Body of pancreas (tissue), 4 donors: ENCODE results near the gene LDB2. TPM values are rescaled to one million over a fixed set of nuclear protein-coding genes. Genes with fewer than 3 reads are reported as not detected.

Source experiments
- ATAC-seq: fragments of 150-250 bp; one replicate; pipeline ENCODE4 v1.9.1; 2016
- DNase-seq, 4 donors: peaks; one replicate each; pipeline ENCODE4 v3.0.0-alpha.2; 2019
- H3K27ac ChIP-seq, 4 donors: fragments of 200-600 bp; sonication (generic); 1 replicate in 3 of 4; 2 replicates in 1 of 4; pipeline versions ENCODE4 v1.5.1 to v1.6.1; 2016 to 2019; ENCODE audit warnings: mild to moderate bottlenecking in 1 of 4, mixed read lengths in 1 of 4, moderate library complexity in 1 of 4
- H3K27me3 ChIP-seq, 2 donors: fragments of 200-600 bp; sonication (generic); one replicate each; pipeline ENCODE4 v1.6.0; 2016; ENCODE audit warnings: mild to moderate bottlenecking in 1 of 2
- H3K36me3 ChIP-seq, 2 donors: fragments of 200-600 bp; sonication (generic); replicated peaks in 1 of 2; 2 replicates each; pipeline ENCODE4 v1.5.1; 2016; ENCODE audit warnings: low read depth in 2 of 2; ENCODE audit not compliant: insufficient read depth in 1 of 2
- H3K4me1 ChIP-seq: fragments of 200-600 bp; sonication (generic); one replicate; pipeline ENCODE4 v1.6.0; 2016
- H3K4me3 ChIP-seq, 2 donors: fragments of 200-600 bp; sonication (generic); 1 replicate in 1 of 2; 2 replicates in 1 of 2; pipeline ENCODE4 v1.5.1; 2016 to 2019
- H3K9me3 ChIP-seq, 3 donors: fragments of 200-600 bp; sonication (generic); 1 replicate in 2 of 3; 2 replicates in 1 of 3; pipeline ENCODE4 v1.5.1; 2016
- CTCF ChIP-seq, 7 experiments: fragments of 450-650 bp in 4 of 7; fragments of 200-600 bp in 3 of 7; sonication (generic) in 3 of 7; IDR thresholded peaks; one replicate each; pipeline ENCODE4 v1.5.1; 2016 to 2019; ENCODE audit warnings: antibody characterized with exemption in 7 of 7
- POLR2A ChIP-seq, 3 donors: fragments of 450-650 bp; IDR thresholded peaks; one replicate each; pipeline ENCODE4 v1.6.1; 2016; ENCODE audit warnings: antibody characterized with exemption in 3 of 3, mild to moderate bottlenecking in 2 of 3
- WGBS, 2 donors: methylation state at CpG; one replicate each; pipeline ENCODE4 v1.1.5; 2017; 5-methylcytosine and 5-hydroxymethylcytosine counted together
- intact Hi-C: fragments of 100-400 bp; cut with DNase I; formaldehyde crosslinking; loops from one replicate; pipeline ENCODE4 v1.15.1; 2023
- total RNA-seq, 2 donors: library from RNA; depleted of rRNA; stranded (reverse); fragments of >200 nt; gene quantifications; one replicate each; pipeline ENCODE4 v1.1.0, GENCODE V29; 2016

LDB2 gene
- total RNA-seq, 2 donors from 2014 or later, result 14.8 to 16.5 TPM

DNA sequence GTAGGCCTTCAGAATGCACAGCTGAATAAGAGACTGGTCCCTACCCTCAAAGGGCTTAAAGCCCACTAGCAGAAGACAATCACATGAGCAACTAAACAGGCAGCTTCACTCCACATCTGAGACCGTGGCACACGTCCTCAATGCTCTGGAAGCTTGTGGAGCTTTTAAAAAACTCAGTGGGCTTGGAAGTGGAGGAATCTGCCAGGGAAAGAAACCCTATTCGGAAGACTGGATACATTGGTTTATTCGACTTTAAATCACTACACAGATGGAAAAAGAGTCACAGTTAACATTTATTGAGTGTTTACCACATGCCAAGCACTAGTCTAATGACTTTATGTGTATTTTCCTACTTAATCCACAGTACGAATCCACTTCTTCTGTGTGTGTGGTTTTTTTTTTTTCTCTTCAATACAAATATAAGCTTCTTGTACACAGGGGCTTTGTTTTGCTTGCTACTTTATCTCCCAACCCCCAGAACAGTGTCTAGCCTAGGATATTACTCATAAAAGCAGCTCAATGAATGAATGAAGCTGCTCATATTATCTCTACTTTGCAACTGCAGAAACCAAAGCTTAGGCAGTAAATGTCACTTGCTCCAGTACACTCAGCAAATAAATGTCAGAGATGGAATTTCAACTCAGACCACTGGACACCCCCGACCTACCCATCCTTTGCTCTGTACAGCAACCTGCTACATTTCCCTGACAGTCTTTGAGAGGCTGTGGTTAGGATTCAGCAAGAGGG, 137.7 kb downstream of the LDB2 start:
- no peak overlapping the region for H3K4me3 ChIP-seq
- no peaks in the 10 kb centered on the region for H3K27me3 ChIP-seq
- intact Hi-C loops, result no loop called here
- WGBS, 2 donors, result 65 to 66% methylated on average over 6 of the region's 6 CpGs
- no peak for TF ChIP-seq POLR2A (IDR thresholded peaks at IDR 0.05)
- no peak for TF ChIP-seq CTCF (IDR thresholded peaks at IDR 0.05)
- H3K9me3 ChIP-seq, result no peaks in the 10 kb centered on the region
- no peak overlapping the region for H3K27ac ChIP-seq
- no peaks in the 10 kb centered on the region for H3K36me3 ChIP-seq
- no peak for ATAC-seq
- no peak for DNase-seq
- H3K4me1 ChIP-seq, result no peaks in the 10 kb centered on the region

DNA sequence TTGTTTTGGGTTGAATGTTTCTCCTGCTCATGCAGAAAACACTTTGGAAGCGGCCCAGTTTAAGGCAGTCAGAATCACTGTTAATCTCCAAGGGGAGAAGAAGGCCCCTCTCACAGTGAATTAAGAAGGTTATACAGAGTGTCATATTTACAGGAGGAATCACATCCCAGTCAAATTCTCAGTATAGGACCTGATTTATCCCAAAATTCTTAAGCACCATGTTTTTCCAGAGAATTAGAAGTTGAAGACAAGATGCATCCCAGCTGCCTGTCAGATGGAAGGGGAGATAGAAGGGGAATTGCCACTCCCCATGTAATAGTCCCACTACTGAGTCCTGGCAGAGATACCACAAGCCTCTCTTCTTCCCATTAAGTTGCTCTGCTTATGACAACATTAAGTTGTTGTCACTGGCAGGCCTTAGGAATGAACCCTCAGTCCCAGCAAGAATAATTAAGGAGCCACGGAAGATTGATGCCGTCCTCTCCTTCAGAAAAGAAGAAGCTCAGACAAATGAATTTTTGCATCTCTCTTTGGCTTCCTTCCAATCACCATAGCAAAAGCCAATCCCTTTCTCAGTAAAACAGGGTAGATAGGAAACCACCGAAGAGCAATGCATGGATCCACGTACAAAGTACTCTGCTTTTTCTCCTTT, 138.4 kb downstream of the LDB2 start:
- WGBS, 2 donors, result 69 to 72% methylated on average over 5 of the region's 5 CpGs
- intact Hi-C loops, result no loop called here
- H3K9me3 ChIP-seq, result no peaks in the 10 kb centered on the region
- H3K27me3 ChIP-seq, result no peaks in the 10 kb centered on the region
- H3K4me1 ChIP-seq, result no peaks in the 10 kb centered on the region
- DNase-seq, result no peak
- H3K36me3 ChIP-seq, result no peaks in the 10 kb centered on the region
- no peak overlapping the region for H3K27ac ChIP-seq
- H3K4me3 ChIP-seq, result no peak overlapping the region
- no peak for ATAC-seq
- TF ChIP-seq CTCF (IDR thresholded peaks at IDR 0.05) (no peak), POLR2A (IDR thresholded peaks at IDR 0.05) (no peak)

DNA sequence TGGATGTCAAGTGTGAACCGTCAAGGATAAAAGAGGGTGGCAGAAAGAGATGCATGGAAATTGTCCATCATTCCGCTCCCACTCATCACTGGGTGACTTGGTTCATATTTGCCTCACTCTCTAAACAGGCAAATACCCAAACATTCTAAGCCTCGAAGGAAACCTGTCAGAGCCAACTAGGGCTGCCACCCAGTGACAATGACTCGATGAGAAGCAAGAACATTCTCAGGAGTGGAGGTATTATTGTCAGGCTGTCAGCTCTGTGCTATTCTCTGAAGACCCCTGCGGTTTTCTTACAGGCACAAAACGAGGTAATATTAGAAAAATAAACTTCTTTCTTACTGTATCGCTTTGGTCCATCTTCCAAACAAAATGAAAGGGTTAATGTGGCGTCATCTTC, 139.6 kb downstream of the LDB2 start:
- H3K27me3 ChIP-seq, result no peaks in the 10 kb centered on the region
- intact Hi-C loops, result no loop called here
- H3K4me3 ChIP-seq, result no peak overlapping the region
- ATAC-seq, result no peak
- no peaks in the 10 kb centered on the region for H3K36me3 ChIP-seq
- no peak for TF ChIP-seq CTCF (IDR thresholded peaks at IDR 0.05)
- TF ChIP-seq POLR2A (IDR thresholded peaks at IDR 0.05), result no peak
- no peak overlapping the region for H3K27ac ChIP-seq
- no peaks in the 10 kb centered on the region for H3K9me3 ChIP-seq
- DNase-seq, result no peak
- WGBS, 2 donors, result 62 to 69% methylated on average over 8 of the region's 8 CpGs
- H3K4me1 ChIP-seq, result no peaks in the 10 kb centered on the region

GRCh38 chr4:16758255-16758654, 140.2 kb downstream of the LDB2 start:
- intact Hi-C loops, result no loop called here
- 34 to 41% methylated on average over 2 of the region's 2 CpGs for WGBS, 2 donors

DNA sequence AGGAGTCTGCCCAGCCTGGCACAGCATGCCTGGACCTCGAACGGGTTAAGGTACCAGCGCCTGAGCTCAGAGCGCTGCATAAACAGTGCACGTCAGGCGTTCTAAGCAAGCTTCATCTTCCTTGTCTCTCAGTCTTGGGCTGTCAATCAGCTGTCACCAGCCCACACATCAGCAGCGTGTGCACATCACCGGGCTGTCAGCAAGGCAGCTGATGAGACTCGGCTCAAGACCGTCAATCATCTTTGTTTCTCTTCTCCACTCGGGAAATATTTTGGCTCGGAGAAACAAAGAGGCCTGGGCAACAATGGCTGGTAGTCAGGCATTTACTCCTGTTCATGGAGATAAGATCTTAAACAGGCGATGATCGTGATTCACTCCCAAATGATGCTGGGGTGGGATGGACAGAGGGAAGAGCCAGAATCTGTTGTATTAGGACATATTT, 141.3 kb downstream of the LDB2 start:
- no peak for TF ChIP-seq CTCF (IDR thresholded peaks at IDR 0.05)
- no peak for TF ChIP-seq POLR2A (IDR thresholded peaks at IDR 0.05)
- Histone ChIP-seq H3K4me1 (no peaks in the 10 kb centered on the region), H3K27ac (no peak overlapping the region), H3K9me3 (no peaks in the 10 kb centered on the region), H3K4me3 (no peak overlapping the region), H3K36me3 (no peaks in the 10 kb centered on the region), H3K27me3 (no peaks in the 10 kb centered on the region)
- WGBS, 2 donors, result 32% methylated on average over 14 of the region's 14 CpGs
- intact Hi-C loops, result no loop called here
- ATAC-seq (no peak), DNase-seq (no peak)

More at GRCh38 chr4:16758255-16758654, 140.2 kb downstream of the LDB2 start:
- DNase-seq, result no peak
- no peak overlapping the region for H3K27ac ChIP-seq
- H3K4me1 ChIP-seq, result no peaks in the 10 kb centered on the region
- no peaks in the 10 kb centered on the region for H3K9me3 ChIP-seq
- no peaks in the 10 kb centered on the region for H3K36me3 ChIP-seq
- TF ChIP-seq POLR2A (IDR thresholded peaks at IDR 0.05), result no peak
- H3K4me3 ChIP-seq, result no peak overlapping the region
- H3K27me3 ChIP-seq, result no peaks in the 10 kb centered on the region
- ATAC-seq, result no peak
